Muscle of leg (tissue), 11 donors: ENCODE results near the gene UEVLD. TPM values are rescaled to one million over a fixed set of nuclear protein-coding genes. Genes with fewer than 3 reads are reported as not detected.
"Not testable (repeated sequence)": the region's sequence is repeated elsewhere in the genome, so short reads cannot be mapped to it uniquely, and the experiment has no call there.

Experiments used
- DNase-seq: peaks from one replicate; pipeline ENCODE4 v3.0.0; 2013
- H3K27ac ChIP-seq: one replicate; pipeline ENCODE4 v1.5.1; 2013; ENCODE audit warnings: mild to moderate bottlenecking, low read length, control low read depth
- H3K27me3 ChIP-seq: one replicate; pipeline ENCODE4 v1.6.1; 2013; ENCODE audit warnings: low read length; ENCODE audit not compliant: control insufficient read depth, insufficient read depth
- H3K36me3 ChIP-seq: one replicate; pipeline ENCODE4 v1.6.1; 2013; ENCODE audit warnings: low read length; ENCODE audit not compliant: control insufficient read depth, insufficient read depth
- H3K4me1 ChIP-seq: one replicate; pipeline ENCODE4 v1.6.1; 2013; ENCODE audit warnings: low read length; ENCODE audit not compliant: control insufficient read depth, insufficient read depth
- H3K4me3 ChIP-seq: one replicate; pipeline ENCODE4 v1.5.1; 2013; ENCODE audit warnings: low read length, control low read depth
- H3K9me3 ChIP-seq: replicated peaks from 2 replicates; pipeline ENCODE4 v1.6.1; 2013; ENCODE audit warnings: low read depth, low read length; ENCODE audit not compliant: control insufficient read depth
- WGBS: methylation state at CpG from one replicate; pipeline ENCODE4 v1.1.5; 2013; ENCODE audit warnings: missing lambda C conversion rate; ENCODE audit not compliant: insufficient coverage; 5-methylcytosine and 5-hydroxymethylcytosine counted together
- polyA plus RNA-seq, 8 donors: library from polyadenylated mRNA; unstranded; fragments of 120-200 nt; gene quantifications; one replicate each; pipeline versions ENCODE4 v1.2.1 to v1.2.3, GENCODE V29; 2013; ENCODE audit warnings: inconsistent platforms in 1 of 8, low replicate concordance in 1 of 8; ENCODE audit not compliant: insufficient read length in 8 of 8, insufficient read depth in 1 of 8
- total RNA-seq: library from RNA; stranded (reverse); fragments of 120-200 nt; gene quantifications from one replicate; pipeline ENCODE4 v1.2.4, GENCODE V29; 2013

Gene UEVLD
- total and polyA plus RNA-seq, 9 donors, result 10.7 to 15.3 (median 12.0) TPM

DNA sequence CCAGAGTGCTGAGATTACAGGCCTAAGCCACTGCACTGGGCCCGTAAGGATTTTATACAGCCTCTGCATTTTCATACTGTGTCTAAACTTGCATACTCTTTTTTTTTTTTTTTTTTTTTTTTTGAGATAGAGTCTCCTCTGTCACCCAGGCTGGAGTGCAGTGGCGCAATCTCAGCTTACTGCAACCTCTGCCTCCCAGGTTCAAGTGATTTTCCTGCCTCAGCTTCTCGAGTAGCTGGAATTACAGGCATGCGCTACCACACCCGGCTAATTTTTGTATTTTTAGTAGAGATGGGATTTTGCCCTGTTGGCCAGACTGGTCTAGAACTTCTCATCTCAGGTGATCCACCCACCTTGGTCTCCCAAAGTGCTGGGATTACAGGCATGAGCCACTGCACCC lies 5.6 kb upstream of the UEVLD start:
- not testable (repeated sequence) for H3K27ac ChIP-seq, H3K4me3 ChIP-seq, H3K27me3 ChIP-seq, H3K9me3 ChIP-seq, DNase-seq
- WGBS, result no CpG with 5 or more reads among the region's 5 CpGs
- Histone ChIP-seq H3K4me1 (peaks cover 14% of the 10 kb centered on the region), H3K36me3 (peaks cover 14% of the 10 kb centered on the region)

DNA sequence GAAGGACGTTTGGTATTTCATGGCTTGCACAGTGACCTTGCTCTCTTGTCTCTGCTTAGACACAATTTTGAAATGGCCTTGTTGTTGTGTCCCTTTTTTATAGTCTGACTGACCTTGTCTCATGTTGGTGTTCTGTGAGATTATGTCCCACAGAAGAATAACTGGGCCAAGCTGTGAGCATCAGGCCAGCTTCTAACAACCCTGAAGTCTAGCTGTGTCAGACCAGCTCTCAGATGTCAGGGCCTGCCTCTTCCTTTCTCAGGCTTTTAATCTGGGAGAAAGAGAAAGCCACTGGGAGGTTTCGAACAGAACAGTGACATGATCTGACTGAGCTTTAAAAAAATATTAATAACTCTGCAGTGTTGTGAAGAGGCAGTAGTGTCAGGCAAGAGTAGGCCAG lies 2.0 kb upstream of the UEVLD start:
- Histone ChIP-seq H3K27me3 (no peaks in the 10 kb centered on the region), H3K36me3 (peaks cover 6% of the 10 kb centered on the region), H3K27ac (no peak overlapping the region), H3K9me3 (no peaks in the 10 kb centered on the region), H3K4me1 (peaks cover 19% of the 10 kb centered on the region), H3K4me3 (no peak overlapping the region)
- 71% methylated on average over 1 of the region's 2 CpGs for WGBS
- DNase-seq, result no peak

DNA sequence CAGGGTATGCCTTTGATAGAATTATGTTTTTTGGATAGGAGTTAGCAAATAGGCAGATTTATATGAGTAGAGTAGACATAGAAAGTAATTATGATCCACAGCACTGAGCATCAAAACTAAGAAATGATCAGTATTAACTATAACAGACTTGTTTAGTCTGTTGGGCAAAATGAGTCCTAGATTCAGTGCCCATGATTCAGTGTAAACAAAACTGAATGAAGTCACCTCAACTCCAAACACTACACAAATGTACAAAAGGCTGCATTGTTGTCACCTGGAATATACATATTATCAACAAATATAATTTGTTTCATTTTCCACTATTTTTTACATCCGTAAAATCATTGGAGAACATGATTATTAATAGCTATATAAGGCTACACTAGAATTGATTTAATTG lies 6.7 kb downstream of the UEVLD start:
- H3K9me3 ChIP-seq, result no peaks in the 10 kb centered on the region
- H3K4me1 ChIP-seq, result no peaks in the 10 kb centered on the region
- H3K4me3 ChIP-seq, result no peak overlapping the region
- no peak for DNase-seq
- H3K27ac ChIP-seq, result no peak overlapping the region
- no CpG with 5 or more reads among the region's 1 CpG for WGBS
- peaks cover 5% of the 10 kb centered on the region for H3K36me3 ChIP-seq
- H3K27me3 ChIP-seq, result no peaks in the 10 kb centered on the region

DNA sequence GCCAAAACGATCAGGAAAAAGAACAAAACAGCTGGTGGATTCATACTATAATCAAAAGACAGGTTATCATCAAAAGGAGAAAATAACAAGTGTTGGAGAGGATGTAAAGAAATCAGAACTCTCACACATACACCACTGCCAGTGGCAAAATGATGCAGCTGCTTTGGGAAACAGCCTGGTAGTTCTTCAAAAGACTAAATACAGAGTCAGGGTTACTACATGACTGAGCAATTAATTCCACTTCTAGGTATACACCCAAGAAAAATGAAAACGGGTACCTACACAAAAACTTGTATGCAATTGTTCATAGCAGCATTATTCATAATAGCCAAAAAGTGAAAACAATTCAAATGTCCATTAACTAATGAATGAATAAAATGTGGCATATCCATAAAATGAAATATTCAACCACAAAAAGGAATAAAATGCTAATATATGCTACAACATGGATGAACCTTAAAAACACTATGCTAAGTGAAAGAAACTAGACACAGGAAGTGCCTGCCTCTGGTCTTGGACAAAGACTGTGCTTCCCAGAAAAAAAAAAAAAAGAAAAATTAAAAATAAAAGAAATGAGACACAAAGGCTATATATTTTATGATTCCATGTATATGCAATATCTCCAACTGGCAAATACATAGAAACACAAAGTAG lies 8.3 kb downstream of the UEVLD start:
- Histone ChIP-seq H3K4me1 (no peaks in the 10 kb centered on the region), H3K27me3 (no peaks in the 10 kb centered on the region), H3K27ac (no peak overlapping the region), H3K9me3 (no peaks in the 10 kb centered on the region), H3K36me3 (peaks cover 8% of the 10 kb centered on the region), H3K4me3 (no peak overlapping the region)
- no peak for DNase-seq
- no CpG with 5 or more reads among the region's 2 CpGs for WGBS

DNA sequence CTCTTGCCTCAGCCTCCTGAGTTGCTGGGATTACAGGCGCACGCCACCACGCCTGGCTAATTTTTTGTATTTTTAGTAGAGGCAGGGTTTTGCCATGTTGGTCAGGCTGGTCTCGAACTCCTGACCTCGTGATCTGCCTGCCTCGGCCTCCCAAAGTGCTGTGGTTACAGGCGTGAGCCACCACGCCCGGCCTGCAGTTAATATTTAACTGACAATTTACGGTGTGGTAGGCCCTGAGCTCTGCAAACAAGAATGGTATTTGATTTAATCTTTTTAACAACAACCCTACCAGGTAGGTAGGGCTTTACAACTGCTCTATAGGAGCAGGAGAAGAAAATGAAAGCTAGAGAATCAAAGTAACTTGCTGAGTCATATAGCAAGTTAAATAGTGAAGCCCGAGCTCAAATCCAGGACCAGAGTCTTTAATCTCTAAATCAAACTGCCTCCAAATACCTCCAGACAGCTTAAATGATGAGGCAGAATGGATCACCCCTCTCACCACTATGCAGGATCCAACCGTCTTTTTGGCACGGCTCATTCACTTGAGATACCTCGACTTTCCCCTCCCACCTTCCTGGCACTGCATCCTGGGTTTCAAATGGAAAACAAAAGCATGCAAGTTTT lies 9.4 kb downstream of the UEVLD start:
- WGBS, result 89% methylated on average over 8 of the region's 14 CpGs
- peaks cover 11% of the 10 kb centered on the region for H3K36me3 ChIP-seq
- no peaks in the 10 kb centered on the region for H3K4me1 ChIP-seq
- H3K9me3 ChIP-seq, result no peaks in the 10 kb centered on the region
- DNase-seq, result no peak
- no peak overlapping the region for H3K27ac ChIP-seq
- no peaks in the 10 kb centered on the region for H3K27me3 ChIP-seq
- no peak overlapping the region for H3K4me3 ChIP-seq

DNA sequence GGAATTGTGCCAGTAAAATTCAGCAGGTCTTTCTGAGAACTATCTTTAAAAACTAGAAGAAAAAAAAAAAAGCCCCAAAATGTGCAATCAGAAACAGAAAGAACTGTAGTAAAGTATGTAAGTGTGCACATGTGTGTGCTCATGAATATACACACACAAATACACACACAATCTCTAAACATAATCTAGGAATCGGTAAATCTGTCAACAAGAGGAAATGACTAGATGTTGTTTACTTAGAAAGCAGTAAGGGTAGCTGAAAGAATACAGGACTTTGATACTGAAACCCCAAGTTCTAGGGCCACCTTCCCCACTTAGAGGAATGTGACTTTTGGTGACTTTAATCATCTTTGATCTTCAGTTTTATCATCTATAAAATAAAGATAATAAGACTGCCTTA lies 13.2 kb downstream of the UEVLD start:
- Histone ChIP-seq H3K27me3 (no peaks in the 10 kb centered on the region), H3K27ac (no peak overlapping the region), H3K9me3 (no peaks in the 10 kb centered on the region), H3K4me3 (no peak overlapping the region), H3K36me3 (peaks cover 33% of the 10 kb centered on the region), H3K4me1 (no peaks in the 10 kb centered on the region)
- no peak for DNase-seq
- WGBS, result no CpG with 5 or more reads among the region's 1 CpG

DNA sequence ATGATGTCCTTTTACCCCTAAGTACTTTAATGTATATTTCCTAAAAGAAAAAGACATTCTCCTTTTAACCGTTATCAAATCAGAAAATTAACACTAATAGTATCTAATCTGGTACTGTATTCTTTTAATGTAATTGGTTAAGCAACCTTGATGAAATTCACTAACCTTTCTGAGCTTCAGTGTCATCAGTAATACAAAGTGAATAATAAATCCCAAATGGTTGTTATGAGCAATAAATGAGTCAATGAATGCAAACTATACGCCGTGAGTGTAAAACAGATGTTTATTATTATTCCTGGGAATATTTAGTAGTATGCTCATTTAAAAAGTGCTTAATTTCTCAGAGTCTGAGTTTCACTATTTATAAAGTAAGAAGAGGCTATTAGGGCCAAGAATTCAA lies 21.5 kb downstream of the UEVLD start:
- no peak overlapping the region for H3K27ac ChIP-seq
- no peaks in the 10 kb centered on the region for H3K27me3 ChIP-seq
- no peaks in the 10 kb centered on the region for H3K4me1 ChIP-seq
- no peak for DNase-seq
- WGBS, result no CpG with 5 or more reads among the region's 3 CpGs
- H3K4me3 ChIP-seq, result no peak overlapping the region
- no peaks in the 10 kb centered on the region for H3K9me3 ChIP-seq
- H3K36me3 ChIP-seq, result peaks cover 22% of the 10 kb centered on the region

DNA sequence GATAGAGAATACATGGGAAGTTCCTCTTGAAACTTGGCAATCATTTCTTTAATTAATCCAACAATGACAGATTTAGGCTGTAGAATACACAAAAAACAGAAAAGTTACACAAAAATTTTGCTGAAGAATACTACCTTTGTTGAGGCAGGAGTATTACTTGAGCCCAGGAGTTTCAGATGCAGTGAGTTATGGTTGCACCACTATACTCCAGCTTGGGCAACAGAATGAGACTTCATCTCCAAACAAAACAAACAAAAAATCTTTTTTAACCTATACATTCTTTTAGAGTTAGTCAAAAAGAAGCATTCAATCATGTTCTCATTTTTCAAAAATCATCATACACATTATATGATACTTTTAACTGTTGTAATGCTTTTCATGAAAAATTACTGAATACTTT lies 22.1 kb downstream of the UEVLD start:
- no peaks in the 10 kb centered on the region for H3K27me3 ChIP-seq
- no peaks in the 10 kb centered on the region for H3K9me3 ChIP-seq
- no peak overlapping the region for H3K27ac ChIP-seq
- no peak overlapping the region for H3K4me3 ChIP-seq
- no peaks in the 10 kb centered on the region for H3K4me1 ChIP-seq
- DNase-seq, result no peak
- H3K36me3 ChIP-seq, result peaks cover 17% of the 10 kb centered on the region

DNA sequence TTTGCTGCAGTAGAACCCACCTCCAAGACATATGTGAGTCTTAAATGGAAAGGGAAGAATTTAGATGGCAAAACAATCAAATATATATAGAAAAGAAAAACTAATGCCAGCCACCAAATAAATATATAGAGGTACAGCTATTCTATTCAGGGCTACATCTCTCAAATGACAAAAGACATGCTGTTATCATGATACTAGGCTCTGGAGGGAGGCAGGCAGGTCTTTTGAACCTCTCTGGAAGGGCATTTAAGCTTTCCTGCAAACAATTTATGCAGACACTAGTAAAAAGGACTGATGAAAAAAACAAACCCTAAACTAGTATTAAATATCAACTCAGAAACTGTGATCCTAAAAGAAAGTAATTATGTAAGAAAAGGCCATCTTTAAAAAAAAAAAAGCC lies 24.4 kb downstream of the UEVLD start:
- no peak for DNase-seq
- Histone ChIP-seq H3K9me3 (no peaks in the 10 kb centered on the region), H3K4me3 (no peak overlapping the region), H3K27ac (no peak overlapping the region), H3K4me1 (no peaks in the 10 kb centered on the region), H3K27me3 (no peaks in the 10 kb centered on the region), H3K36me3 (peaks cover 10% of the 10 kb centered on the region)

DNA sequence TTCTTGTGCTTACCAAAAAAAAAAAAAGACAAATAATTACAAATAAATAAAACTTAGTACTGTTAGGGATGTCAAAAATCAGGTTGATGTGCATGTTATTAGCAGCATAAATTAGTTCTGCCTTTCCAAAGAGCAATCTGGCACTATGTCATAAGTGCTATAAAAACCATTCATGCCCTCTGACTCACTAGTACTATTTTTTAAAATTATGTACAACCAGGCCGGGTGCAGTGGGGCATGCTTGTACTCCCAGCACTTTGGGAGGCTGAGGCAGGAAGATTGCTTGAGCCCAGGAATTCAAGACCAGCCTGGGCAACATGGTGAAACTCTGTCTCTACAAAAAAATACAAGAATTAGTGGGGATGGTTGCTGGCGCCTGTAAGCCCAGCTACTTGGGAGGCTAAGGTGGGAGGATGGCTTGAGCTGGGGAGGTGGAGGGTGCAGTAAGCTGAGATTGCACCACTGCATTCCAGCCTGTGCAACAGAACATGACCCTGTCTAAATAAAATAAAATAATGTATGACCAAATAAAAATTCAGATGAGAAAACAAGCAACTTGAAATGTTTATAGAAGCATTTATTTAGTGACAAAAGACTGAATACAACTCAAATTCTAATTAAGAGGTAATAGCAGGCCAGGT lies 25.3 kb downstream of the UEVLD start:
- DNase-seq, result no peak
- no CpG with 5 or more reads among the region's 2 CpGs for WGBS
- no peak overlapping the region for H3K4me3 ChIP-seq
- H3K27me3 ChIP-seq, result no peaks in the 10 kb centered on the region
- peaks cover 10% of the 10 kb centered on the region for H3K36me3 ChIP-seq
- H3K9me3 ChIP-seq, result no peaks in the 10 kb centered on the region
- no peaks in the 10 kb centered on the region for H3K4me1 ChIP-seq
- no peak overlapping the region for H3K27ac ChIP-seq
